ENCODE results near the gene C11orf21.
"Not testable (repeated sequence)": the region's sequence is repeated elsewhere in the genome, so short reads cannot be mapped to it uniquely, and the experiment has no call there.

C11orf21 gene

GRCh38 chr11:2301631-2302305, at the start of gene C11orf21, which contains the start of gene TSPAN32:
TSS of gene C11orf21 (minus strand) at chr11:2301918. CDS start at chr11:2301808, 110 bp downstream.
TSS of gene TSPAN32 (plus strand) at chr11:2302013. CDS start at chr11:2302150, 137 bp downstream.
- no peak for DNase-seq

- no peak for DNase-seq
These were observed 47.3 kb upstream of the C11orf21 start for GRCh38 chr11:2348986-2349385.

- DNase-seq = no peak
These were observed 45.7 kb upstream of the C11orf21 start for GRCh38 chr11:2347308-2347830.

- no peak for DNase-seq
These were observed 45.0 kb upstream of the C11orf21 start for GRCh38 chr11:2346586-2347307.

GRCh38 chr11:2346014-2346413, 44.3 kb upstream of the C11orf21 start:
- DNase-seq = no peak

- DNase-seq = no peak
These were observed 43.3 kb upstream of the C11orf21 start for GRCh38 chr11:2345050-2345449.

- no peak for DNase-seq
These were observed 41.8 kb upstream of the C11orf21 start for GRCh38 chr11:2343502-2343901.

- no peak for DNase-seq
These were observed 41.3 kb upstream of the C11orf21 start for GRCh38 chr11:2342981-2343380.

GRCh38 chr11:2342557-2342956, 40.8 kb upstream of the C11orf21 start:
- DNase-seq = no peak

GRCh38 chr11:2338760-2339159, 37.0 kb upstream of the C11orf21 start:
- not testable (repeated sequence) for DNase-seq

- not testable (repeated sequence) for DNase-seq
These were observed 33.6 kb upstream of the C11orf21 start for GRCh38 chr11:2335286-2335685.

GRCh38 chr11:2333486-2334205, 31.9 kb upstream of the C11orf21 start:
- DNase-seq = not testable (repeated sequence)

- DNase-seq = not testable (repeated sequence)
These were observed 30.9 kb upstream of the C11orf21 start for GRCh38 chr11:2332569-2332968.

GRCh38 chr11:2331404-2331803, 29.7 kb upstream of the C11orf21 start:
- DNase-seq = no peak

GRCh38 chr11:2330696-2331095, 29.0 kb upstream of the C11orf21 start:
- no peak for DNase-seq

- DNase-seq = no peak
These were observed 27.8 kb upstream of the C11orf21 start for GRCh38 chr11:2329551-2329950.

- DNase-seq = no peak
These were observed 27.1 kb upstream of the C11orf21 start for GRCh38 chr11:2328656-2329354.

GRCh38 chr11:2328021-2328420, 26.3 kb upstream of the C11orf21 start:
- DNase-seq = no peak

GRCh38 chr11:2327032-2327431, 25.3 kb upstream of the C11orf21 start:
- no peak for DNase-seq

- DNase-seq = no peak
These were observed 24.0 kb upstream of the C11orf21 start for GRCh38 chr11:2325719-2326118.

GRCh38 chr11:2325123-2325522, 23.4 kb upstream of the C11orf21 start:
- DNase-seq = no peak

GRCh38 chr11:2321311-2321683, 19.6 kb upstream of the C11orf21 start:
- no peak for DNase-seq
